Psoas muscle (tissue), 8 donors: Measurements from ENCODE around the gene LSM4. TPM values are rescaled to one million over a fixed set of nuclear protein-coding genes. Genes with fewer than 3 reads are reported as not detected.

Experiments
- ATAC-seq, 4 donors: fragments of 200-7000 bp; cut with Tn5 transposase; one replicate each; pipeline ENCODE4 v1.9.1; 2020; ENCODE audit warnings: moderate library complexity in 3 of 4, mild to moderate bottlenecking in 2 of 4
- DNase-seq, 2 donors: peaks; one replicate each; pipeline ENCODE4 v3.0.0-alpha.2; 2020
- H3K27ac ChIP-seq: fragments of 200-600 bp; one replicate; pipeline ENCODE4 v1.8.0; 2022
- H3K27me3 ChIP-seq, 3 donors: fragments of 200-600 bp in 1 of 3; one replicate each; pipeline versions ENCODE4 v1.6.1 to v1.8.0; 2013 to 2022; ENCODE audit warnings: low read length in 2 of 3, mild to moderate bottlenecking in 2 of 3, moderate library complexity in 1 of 3; ENCODE audit not compliant: insufficient read depth in 3 of 3
- H3K36me3 ChIP-seq, 2 donors: fragments of 200-600 bp in 1 of 2; one replicate each; pipeline versions ENCODE4 v1.6.1 to v1.8.0; 2013 to 2022; ENCODE audit warnings: low read depth in 1 of 2, mild to moderate bottlenecking in 1 of 2, moderate library complexity in 1 of 2; ENCODE audit not compliant: insufficient read depth in 1 of 2
- H3K4me1 ChIP-seq: fragments of 200-600 bp; one replicate; pipeline ENCODE4 v1.8.0; 2022
- H3K4me3 ChIP-seq: fragments of 200-600 bp; one replicate; pipeline ENCODE4 v1.8.0; 2022; ENCODE audit warnings: mild to moderate bottlenecking
- H3K9me3 ChIP-seq: fragments of 200-600 bp; one replicate; pipeline ENCODE4 v1.8.0; 2022
- WGBS, 3 donors: extraction: QIAGEN DNeasy Blood & Tissue Kit; methylation state at CpG; one replicate each; pipeline versions ENCODE4 v1.1.6 to v1.1.7; 2013; 5-methylcytosine and 5-hydroxymethylcytosine counted together
- intact Hi-C, 2 donors: fragments of 100-400 bp; cut with DNase I; formaldehyde crosslinking; loops; one replicate each; pipeline versions ENCODE4 v1.11.0 to v1.14.2; 2022
- polyA plus RNA-seq, 3 donors: library from polyadenylated mRNA; stranded (reverse); fragments of 200-250 nt; gene quantifications; one replicate each; pipeline ENCODE4 v1.2.3, GENCODE V29; 2013
- total RNA-seq, 4 donors: library from RNA; stranded (reverse); fragmentation: NEBNext Ultra II Directional in 2 of 4; extraction: Animal tissue kit (Norgen Biotek cat#: 25700) in 2 of 4; gene quantifications; one replicate each; pipeline versions ENCODE4 v1.2.1 to v1.2.4, GENCODE V29; 2021 to 2023
- TF ChIP-seq, protein P1 (sequence below): fragments of 200-600 bp; IDR thresholded peaks from one replicate; pipeline ENCODE4 v1.8.0; 2022; ENCODE audit warnings: antibody characterized with exemption
- donor health status: healthy with polysubstance abuse.
- donor health status: DM: no; HTN: no; CAD: no; lungs with moderate emphysema.
- donor health status: Bipolar disorder and iron deficiency.
- donor health status: healthy.
- donor health status: DM: yes; HTN: yes; CAD: no.
- donor health status: DM: no; HTN: no; CAD: no.
- donor health status: DM: no; HTN: no; CAD: no.
- donor health status: DM: yes; HTN: yes; CAD: no.

The LSM4 gene
- total and polyA plus RNA-seq, 7 donors = 87.9 to 215 (median 132) TPM

DNA sequence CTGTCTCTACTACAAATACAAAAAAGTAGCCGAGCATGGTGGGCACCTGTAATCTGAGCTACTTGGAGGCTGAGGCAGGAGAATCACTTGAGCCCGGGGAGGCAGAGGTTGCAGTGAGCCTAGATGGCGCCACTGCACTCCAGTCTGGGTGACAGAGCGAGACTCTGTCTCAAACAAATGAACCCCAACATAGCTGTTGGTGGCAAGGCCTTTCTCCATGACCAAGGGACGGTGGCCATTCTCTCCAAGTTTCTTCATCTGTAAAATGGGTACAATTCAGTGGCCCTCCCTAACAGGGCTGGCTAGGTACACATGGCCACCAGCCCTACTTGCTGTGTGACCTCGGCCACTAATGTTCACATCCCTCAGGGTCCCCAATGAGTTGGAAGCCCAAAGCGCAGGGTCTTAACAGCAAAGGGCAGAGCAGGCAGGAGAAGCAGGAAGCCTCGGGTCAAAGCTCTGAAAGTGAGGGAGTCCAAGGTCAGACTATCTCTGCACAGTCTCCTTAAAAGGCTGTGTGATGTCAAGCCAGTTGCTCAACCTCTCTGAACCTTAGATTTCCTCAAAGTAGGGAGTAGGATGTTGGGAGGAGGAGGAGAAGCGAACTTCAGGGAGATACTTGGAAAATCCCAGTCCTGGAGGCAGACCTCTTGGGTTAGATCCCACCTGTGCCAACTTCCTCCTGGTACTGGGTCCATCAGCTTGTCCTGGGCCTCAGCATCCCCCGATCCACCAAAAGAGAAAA is 44.2 kb downstream of the LSM4 start:
- no peaks in the 10 kb centered on the region for H3K9me3 ChIP-seq
- 50 to 63% (median 60%) methylated on average over 10 of the region's 10 CpGs for WGBS, 3 donors

DNA sequence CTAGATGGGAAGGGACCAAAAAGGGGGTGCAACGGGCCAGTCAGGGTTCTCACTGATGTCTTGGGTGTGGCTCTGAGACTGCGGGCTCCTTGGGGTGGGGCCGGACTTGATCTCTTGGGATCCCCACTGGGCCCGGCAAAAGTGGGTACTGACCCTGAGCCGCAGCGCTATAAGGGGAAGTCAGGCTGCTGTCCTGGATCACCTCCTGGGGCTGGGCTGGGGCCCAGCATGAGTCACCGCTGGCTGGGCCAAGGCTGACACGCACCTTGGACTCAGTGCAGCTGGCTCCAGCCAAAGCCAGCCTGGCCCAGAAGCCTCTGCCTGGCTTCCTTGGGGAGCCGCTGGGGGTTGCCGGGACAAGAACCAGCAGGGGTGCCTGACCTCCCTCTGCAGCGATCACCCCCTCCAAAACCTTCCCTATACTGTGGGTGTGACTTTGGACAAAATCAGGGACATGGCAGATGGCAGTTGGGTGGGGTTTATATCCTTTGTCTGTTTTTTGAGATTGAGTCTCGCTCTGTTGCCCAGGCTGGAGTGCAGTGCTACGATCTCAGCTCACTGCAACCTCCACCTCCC is 48.0 kb downstream of the LSM4 start:
- peaks cover 53% of the 10 kb centered on the region for H3K4me1 ChIP-seq
- ATAC-seq = peak; percentile 86 to 91 (median 88)

More for the DNA sequence above, 44.2 kb downstream of the LSM4 start:
- Histone ChIP-seq H3K27me3 (no peaks in the 10 kb centered on the region), H3K27ac (peak overlapping the region; percentile 99), H3K36me3 (peaks cover 0 to 12% of the 10 kb centered on the region in 2 donors), H3K4me1 (peaks cover 63% of the 10 kb centered on the region), H3K4me3 (peak overlapping the region; percentile 84)
- intact Hi-C loops = loop anchor here (1.0 to 2.0 kb wide), 2 partner anchors 45 to 132 kb away; partner anchors contain the start of gene LSM4 (in 2 of the 2)
- ATAC-seq (no peak), DNase-seq (no peak)
- TF ChIP-seq, protein P1, sequence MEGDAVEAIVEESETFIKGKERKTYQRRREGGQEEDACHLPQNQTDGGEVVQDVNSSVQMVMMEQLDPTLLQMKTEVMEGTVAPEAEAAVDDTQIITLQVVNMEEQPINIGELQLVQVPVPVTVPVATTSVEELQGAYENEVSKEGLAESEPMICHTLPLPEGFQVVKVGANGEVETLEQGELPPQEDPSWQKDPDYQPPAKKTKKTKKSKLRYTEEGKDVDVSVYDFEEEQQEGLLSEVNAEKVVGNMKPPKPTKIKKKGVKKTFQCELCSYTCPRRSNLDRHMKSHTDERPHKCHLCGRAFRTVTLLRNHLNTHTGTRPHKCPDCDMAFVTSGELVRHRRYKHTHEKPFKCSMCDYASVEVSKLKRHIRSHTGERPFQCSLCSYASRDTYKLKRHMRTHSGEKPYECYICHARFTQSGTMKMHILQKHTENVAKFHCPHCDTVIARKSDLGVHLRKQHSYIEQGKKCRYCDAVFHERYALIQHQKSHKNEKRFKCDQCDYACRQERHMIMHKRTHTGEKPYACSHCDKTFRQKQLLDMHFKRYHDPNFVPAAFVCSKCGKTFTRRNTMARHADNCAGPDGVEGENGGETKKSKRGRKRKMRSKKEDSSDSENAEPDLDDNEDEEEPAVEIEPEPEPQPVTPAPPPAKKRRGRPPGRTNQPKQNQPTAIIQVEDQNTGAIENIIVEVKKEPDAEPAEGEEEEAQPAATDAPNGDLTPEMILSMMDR = no peak

DNA sequence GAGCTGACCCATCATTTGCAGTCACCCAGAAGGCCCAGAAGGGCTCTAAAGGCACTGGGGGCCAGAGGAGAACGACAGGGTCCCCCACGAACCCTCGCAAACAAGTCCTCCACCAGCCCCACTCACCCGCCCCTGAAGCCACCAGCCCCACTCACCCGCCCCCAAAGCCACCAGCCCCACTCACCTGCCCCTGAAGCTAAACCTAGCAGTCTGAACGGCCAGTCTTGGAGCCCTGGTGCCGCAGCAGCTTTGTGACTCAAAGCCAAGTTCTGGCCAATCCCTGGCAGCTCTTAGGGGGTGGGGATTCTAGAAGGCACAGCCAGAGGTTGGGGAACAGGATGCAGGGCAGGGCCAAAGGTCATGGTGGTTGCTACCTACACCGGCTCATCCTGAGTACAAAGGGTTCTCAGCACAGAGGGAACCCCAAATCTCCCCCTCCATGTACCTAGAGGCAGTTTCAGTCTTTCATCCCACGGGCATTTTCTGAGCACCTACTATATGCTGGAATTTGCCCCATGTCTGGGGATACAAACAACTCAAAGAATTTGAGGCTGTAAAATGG is 48.6 kb downstream of the LSM4 start, which contains the start of gene IQCN:
Gene IQCN (minus strand): TSS at position 234 of the 562 bp plus-strand sequence. CDS start 4,974 bp downstream, outside the sequence.
- 54 to 64% (median 60%) methylated on average over 9 of the region's 9 CpGs for WGBS, 3 donors
- intact Hi-C loops = no loop called here
- ATAC-seq (peak; percentile 18 to 34 (median 20)), DNase-seq (peak in 1 of 2 donors; percentile 67)
- Histone ChIP-seq H3K27me3 (no peaks in the 10 kb centered on the region), H3K9me3 (no peaks in the 10 kb centered on the region), H3K4me3 (peak within 1 kb of the TSS; percentile 24), H3K27ac (peak within 1 kb of the TSS; percentile 88), H3K36me3 (peaks cover 0 to 12% of the 10 kb centered on the region in 2 donors), H3K4me1 (peaks cover 52% of the 10 kb centered on the region)
- TF ChIP-seq, protein P1 = no peak

More for the DNA sequence above, 48.0 kb downstream of the LSM4 start:
- Histone ChIP-seq H3K4me3 (peak overlapping the region; percentile 24), H3K27me3 (no peaks in the 10 kb centered on the region), H3K36me3 (peaks cover 0 to 12% of the 10 kb centered on the region in 2 donors), H3K27ac (peak overlapping the region; percentile 88), H3K9me3 (no peaks in the 10 kb centered on the region)
- DNase-seq = peak; percentile 90 to 95
- TF ChIP-seq, protein P1 = no peak
- intact Hi-C loops = no loop called here
- WGBS, 3 donors = 4 to 14% (median 10%) methylated on average over 11 to 13 of the region's 13 CpGs

DNA sequence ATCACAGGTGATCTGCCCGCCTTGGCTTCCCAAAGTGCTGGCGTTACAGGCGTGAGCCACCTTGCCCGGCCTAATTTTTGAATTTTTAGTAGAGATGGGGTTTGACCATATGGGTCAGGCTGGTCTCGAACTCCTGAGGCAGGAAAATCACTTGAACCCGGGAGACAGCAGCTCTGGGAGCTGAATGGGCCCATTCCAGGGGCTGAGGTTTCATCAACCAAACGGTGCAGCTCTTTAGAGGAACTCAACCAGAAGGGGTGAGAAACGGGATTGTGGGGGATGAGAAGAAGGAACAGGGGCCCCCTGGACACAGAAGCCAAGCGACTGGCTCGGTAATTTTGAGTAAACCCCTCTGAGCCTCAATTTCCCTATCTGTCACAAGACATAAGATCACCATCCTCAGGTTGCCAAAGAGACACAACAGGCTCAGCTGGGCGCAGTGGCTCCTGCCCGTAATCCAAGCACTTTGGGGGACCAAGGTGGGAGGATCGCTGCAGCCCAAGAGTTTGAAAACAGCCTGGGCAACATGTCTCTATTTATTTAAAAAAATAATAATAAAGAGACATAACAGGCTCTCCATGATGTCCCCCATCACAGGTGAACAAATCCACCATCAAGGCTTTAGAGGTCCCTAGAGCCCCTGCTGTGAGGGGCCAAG is 49.2 kb downstream of the LSM4 start:
- H3K4me3 ChIP-seq = no peak overlapping the region
- peaks cover 0 to 9% of the 10 kb centered on the region in 2 donors for H3K36me3 ChIP-seq
- H3K27ac ChIP-seq = no peak overlapping the region
- intact Hi-C loops = no loop called here
- TF ChIP-seq, protein P1 = no peak
- no peak for DNase-seq
- no peak for ATAC-seq
- 94 to 95% (median 94%) methylated on average over 13 of the region's 13 CpGs for WGBS, 3 donors
- no peaks in the 10 kb centered on the region for H3K27me3 ChIP-seq
- H3K4me1 ChIP-seq = peaks cover 46% of the 10 kb centered on the region
- H3K9me3 ChIP-seq = no peaks in the 10 kb centered on the region
